HepG2 (cell line): ENCODE measurements around the gene TCAP. TPM values are rescaled to one million over a fixed set of nuclear protein-coding genes. Genes with fewer than 3 reads are reported as not detected.

Experiments
- ATF1 ChIP-seq: IDR thresholded peaks from 2 replicates; pipeline ENCODE4 v1.6.1; 2016; ENCODE audit warnings: mild to moderate bottlenecking, control low read depth
- ESRRA ChIP-seq: sonication (generic); formaldehyde crosslinking; IDR thresholded peaks from 2 replicates; pipeline ENCODE4 v1.5.1; 2020; ENCODE audit warnings: mild to moderate bottlenecking, low read depth, missing genetic modification reagents
- FOXK2 ChIP-seq: fragments of 450-650 bp; IDR thresholded peaks from 2 replicates; pipeline ENCODE4 v1.6.1; 2016
- GATA4 ChIP-seq: sonication (generic); IDR thresholded peaks from 2 replicates; pipeline ENCODE4 v1.6.1; 2016; ENCODE audit warnings: antibody characterized with exemption, low read depth, borderline replicate concordance
- GLI4 ChIP-seq: sonication (generic); formaldehyde crosslinking; IDR thresholded peaks from 2 replicates; pipeline ENCODE4 v1.5.1; 2020; ENCODE audit warnings: missing genetic modification reagents, mild to moderate bottlenecking, moderate library complexity, borderline replicate concordance
- HIVEP1 ChIP-seq: sonication (generic); formaldehyde crosslinking; IDR thresholded peaks from 2 replicates; pipeline ENCODE4 v1.4.0; 2020; ENCODE audit warnings: mild to moderate bottlenecking, missing genetic modification reagents
- HNRNPLL ChIP-seq: fragments of 200-400 bp; formaldehyde crosslinking; IDR thresholded peaks from 2 replicates; pipeline ENCODE4 v1.6.1; 2017; ENCODE audit warnings: mild to moderate bottlenecking, low read depth, low read length; ENCODE audit not compliant: poor library complexity, severe bottlenecking
- HOXA3 ChIP-seq: sonication (generic); formaldehyde crosslinking; IDR thresholded peaks from 2 replicates; pipeline ENCODE4 v1.5.0; 2020; ENCODE audit warnings: missing genetic modification reagents
- JUN ChIP-seq: sonication (generic); formaldehyde crosslinking; IDR thresholded peaks from 2 replicates; pipeline ENCODE4 v1.4.0; 2020; ENCODE audit warnings: mild to moderate bottlenecking, missing genetic modification reagents
- KDM3A ChIP-seq: IDR thresholded peaks from 2 replicates; pipeline ENCODE4 v1.6.1; 2018; ENCODE audit warnings: low read depth, missing compliant biosample characterization
- LCORL ChIP-seq, 2 experiments: fragments of 450-650 bp in 1 of 2; sonication (generic) in 1 of 2; formaldehyde crosslinking in 1 of 2; IDR thresholded peaks; 2 replicates each; pipeline versions ENCODE4 v1.5.0 to v1.6.1; 2017 to 2020; ENCODE audit warnings: antibody characterized with exemption in 1 of 2, missing genetic modification reagents in 1 of 2
- NFKBIZ ChIP-seq: IDR thresholded peaks from 2 replicates; pipeline ENCODE4 v1.6.1; 2018; ENCODE audit warnings: missing genetic modification reagents, missing compliant biosample characterization
- RBM22 ChIP-seq: fragments of 200-400 bp; formaldehyde crosslinking; optimal IDR thresholded peaks from 2 replicates; pipeline ENCODE3; 2017; ENCODE audit warnings: mild to moderate bottlenecking, low read length, moderate library complexity
- RFXAP ChIP-seq: sonication (generic); formaldehyde crosslinking; IDR thresholded peaks from 2 replicates; pipeline ENCODE4 v1.4.0; 2020; ENCODE audit warnings: missing genetic modification reagents, borderline replicate concordance
- ZBTB7A ChIP-seq: sonication (generic); formaldehyde crosslinking; IDR thresholded peaks from 2 replicates; pipeline ENCODE4 v1.8.0; 2022; ENCODE audit warnings: mild to moderate bottlenecking, missing genetic modification reagents
- ZIK1 ChIP-seq: sonication (generic); formaldehyde crosslinking; IDR thresholded peaks from 2 replicates; pipeline ENCODE4 v1.5.0; 2020; ENCODE audit warnings: mild to moderate bottlenecking, low read depth, missing genetic modification reagents, borderline replicate concordance
- ZNF160 ChIP-seq: sonication (generic); formaldehyde crosslinking; IDR thresholded peaks from 2 replicates; pipeline ENCODE4 v1.8.0; 2022; ENCODE audit warnings: mild to moderate bottlenecking, inconsistent platforms, missing genetic modification reagents
- ZNF274 ChIP-seq: sonication (generic); formaldehyde crosslinking; IDR thresholded peaks from 2 replicates; pipeline ENCODE4 v1.5.1; 2020; ENCODE audit warnings: mild to moderate bottlenecking, missing genetic modification reagents
- ZNF335 ChIP-seq: sonication (generic); formaldehyde crosslinking; IDR thresholded peaks from 2 replicates; pipeline ENCODE4 v1.4.0; 2020; ENCODE audit warnings: missing genetic modification reagents
- ZNF33B ChIP-seq: sonication (generic); formaldehyde crosslinking; IDR thresholded peaks from 2 replicates; pipeline ENCODE4 v1.5.1; 2020; ENCODE audit warnings: mild to moderate bottlenecking, missing genetic modification reagents
- ZNF34 ChIP-seq: sonication (generic); formaldehyde crosslinking; IDR thresholded peaks from 2 replicates; pipeline ENCODE4 v1.4.0; 2020; ENCODE audit warnings: mild to moderate bottlenecking, missing genetic modification reagents, borderline replicate concordance
- ZSCAN22 ChIP-seq: sonication (generic); formaldehyde crosslinking; IDR thresholded peaks from 2 replicates; pipeline ENCODE4 v1.4.0; 2020; ENCODE audit warnings: mild to moderate bottlenecking, missing genetic modification reagents
- polyA plus RNA-seq, 8 experiments: library from polyadenylated mRNA; depleted of rRNA in 3 of 8; stranded (reverse) in 7 of 8; unstranded in 1 of 8; fragments of >200 nt; fragmentation: Illumina TruSeq in 4 of 8; extraction: Trizol in 4 of 8; gene quantifications; 2 replicates each; pipeline versions ENCODE4 v1.2.1 to v1.2.3, GENCODE V29; 2011 to 2016; ENCODE audit warnings: low read depth in 4 of 8, missing spikeins in 1 of 8, mixed read lengths in 1 of 8; ENCODE audit not compliant: insufficient read depth in 1 of 8
- total RNA-seq, 5 experiments: library from RNA; depleted of rRNA; stranded (reverse); fragments of >200 nt; fragmentation: Illumina TruSeq; extraction: Trizol; gene quantifications; 2 replicates each; pipeline ENCODE4 v1.2.3, GENCODE V29; 2016; ENCODE audit warnings: low read depth in 1 of 5
- TF ChIP-seq, protein P1 (sequence below): sonication (generic); formaldehyde crosslinking; IDR thresholded peaks from 2 replicates; pipeline ENCODE4 v1.4.0; 2020; ENCODE audit warnings: missing genetic modification reagents, borderline replicate concordance
- TF ChIP-seq, protein P2 (sequence below): IDR thresholded peaks from 2 replicates; pipeline ENCODE4 v1.6.1; 2012; ENCODE audit warnings: low read depth, low read length, improper control_type of control experiment

The TCAP gene
- total and polyA plus RNA-seq, 2 of the 13 experiments (the other 11 are each of a cell fraction or from before 2014, with no cell fraction given) = 0.24 to 0.65 TPM

DNA sequence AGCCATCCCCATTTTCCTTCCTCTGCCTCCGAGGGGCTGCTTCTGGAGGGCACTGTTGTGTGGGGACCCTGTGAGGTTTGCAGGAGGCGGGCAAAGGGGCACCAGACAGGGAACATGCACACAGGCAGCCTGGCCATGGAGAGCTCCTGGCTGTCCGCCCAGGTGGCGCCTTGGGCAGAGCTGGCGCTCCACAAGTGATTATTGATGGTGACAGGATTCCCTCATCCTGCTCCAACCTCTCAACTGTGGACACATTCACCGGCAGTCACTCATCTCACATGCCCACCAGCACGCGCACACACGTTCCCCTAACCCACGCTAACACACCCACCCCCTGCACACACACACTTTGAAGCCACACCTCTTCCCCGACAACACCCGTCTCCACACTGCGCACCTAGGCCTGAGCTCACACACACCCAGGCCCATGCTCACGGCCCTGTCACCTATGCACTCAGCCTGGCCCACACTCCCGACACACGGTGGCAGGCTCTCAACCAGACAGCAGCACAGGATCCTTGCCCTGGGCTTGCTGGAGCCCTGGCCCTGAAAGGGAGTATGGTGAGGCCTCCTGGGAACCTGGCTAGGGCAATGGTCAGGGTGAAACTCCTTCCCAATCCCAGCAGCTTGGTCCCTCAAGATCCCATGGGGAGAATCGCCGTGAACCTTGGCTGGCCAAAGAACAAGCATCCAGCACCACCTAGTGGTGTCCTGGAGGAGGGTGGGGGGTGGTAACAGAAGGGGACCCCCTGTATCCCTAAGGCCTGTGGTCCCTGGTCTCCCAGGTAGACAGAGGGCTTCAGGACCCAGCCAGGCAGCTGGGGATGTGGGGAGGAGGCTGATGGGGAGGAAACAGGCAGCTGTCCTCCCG lies 6.7 kb downstream of the TCAP start (continued):
- TF ChIP-seq, protein P1, sequence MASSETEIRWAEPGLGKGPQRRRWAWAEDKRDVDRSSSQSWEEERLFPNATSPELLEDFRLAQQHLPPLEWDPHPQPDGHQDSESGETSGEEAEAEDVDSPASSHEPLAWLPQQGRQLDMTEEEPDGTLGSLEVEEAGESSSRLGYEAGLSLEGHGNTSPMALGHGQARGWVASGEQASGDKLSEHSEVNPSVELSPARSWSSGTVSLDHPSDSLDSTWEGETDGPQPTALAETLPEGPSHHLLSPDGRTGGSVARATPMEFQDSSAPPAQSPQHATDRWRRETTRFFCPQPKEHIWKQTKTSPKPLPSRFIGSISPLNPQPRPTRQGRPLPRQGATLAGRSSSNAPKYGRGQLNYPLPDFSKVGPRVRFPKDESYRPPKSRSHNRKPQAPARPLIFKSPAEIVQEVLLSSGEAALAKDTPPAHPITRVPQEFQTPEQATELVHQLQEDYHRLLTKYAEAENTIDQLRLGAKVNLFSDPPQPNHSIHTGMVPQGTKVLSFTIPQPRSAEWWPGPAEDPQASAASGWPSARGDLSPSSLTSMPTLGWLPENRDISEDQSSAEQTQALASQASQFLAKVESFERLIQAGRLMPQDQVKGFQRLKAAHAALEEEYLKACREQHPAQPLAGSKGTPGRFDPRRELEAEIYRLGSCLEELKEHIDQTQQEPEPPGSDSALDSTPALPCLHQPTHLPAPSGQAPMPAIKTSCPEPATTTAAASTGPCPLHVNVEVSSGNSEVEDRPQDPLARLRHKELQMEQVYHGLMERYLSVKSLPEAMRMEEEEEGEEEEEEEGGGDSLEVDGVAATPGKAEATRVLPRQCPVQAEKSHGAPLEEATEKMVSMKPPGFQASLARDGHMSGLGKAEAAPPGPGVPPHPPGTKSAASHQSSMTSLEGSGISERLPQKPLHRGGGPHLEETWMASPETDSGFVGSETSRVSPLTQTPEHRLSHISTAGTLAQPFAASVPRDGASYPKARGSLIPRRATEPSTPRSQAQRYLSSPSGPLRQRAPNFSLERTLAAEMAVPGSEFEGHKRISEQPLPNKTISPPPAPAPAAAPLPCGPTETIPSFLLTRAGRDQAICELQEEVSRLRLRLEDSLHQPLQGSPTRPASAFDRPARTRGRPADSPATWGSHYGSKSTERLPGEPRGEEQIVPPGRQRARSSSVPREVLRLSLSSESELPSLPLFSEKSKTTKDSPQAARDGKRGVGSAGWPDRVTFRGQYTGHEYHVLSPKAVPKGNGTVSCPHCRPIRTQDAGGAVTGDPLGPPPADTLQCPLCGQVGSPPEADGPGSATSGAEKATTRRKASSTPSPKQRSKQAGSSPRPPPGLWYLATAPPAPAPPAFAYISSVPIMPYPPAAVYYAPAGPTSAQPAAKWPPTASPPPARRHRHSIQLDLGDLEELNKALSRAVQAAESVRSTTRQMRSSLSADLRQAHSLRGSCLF (CRISPR knock-in tag) = no peak
- TF ChIP-seq RFXAP (CRISPR knock-in tag) = peak; percentile 72; the same call in 1 of the 2 replicates
- TF ChIP-seq ZBTB7A (CRISPR knock-in tag) = peak; percentile 97; the same call in 1 of the 2 replicates
- peak; percentile 86; the same call in 1 of the 2 replicates for TF ChIP-seq ZNF33B
- TF ChIP-seq ZNF274 = peak; percentile 85; the same call in 1 of the 2 replicates
- 0 out of 2 replicates have a peak, but pooled peaks have one; percentile 69 for TF ChIP-seq ZNF160 (CRISPR knock-in tag)
- peak; percentile 30 for TF ChIP-seq HNRNPLL
- TF ChIP-seq, protein P2, sequence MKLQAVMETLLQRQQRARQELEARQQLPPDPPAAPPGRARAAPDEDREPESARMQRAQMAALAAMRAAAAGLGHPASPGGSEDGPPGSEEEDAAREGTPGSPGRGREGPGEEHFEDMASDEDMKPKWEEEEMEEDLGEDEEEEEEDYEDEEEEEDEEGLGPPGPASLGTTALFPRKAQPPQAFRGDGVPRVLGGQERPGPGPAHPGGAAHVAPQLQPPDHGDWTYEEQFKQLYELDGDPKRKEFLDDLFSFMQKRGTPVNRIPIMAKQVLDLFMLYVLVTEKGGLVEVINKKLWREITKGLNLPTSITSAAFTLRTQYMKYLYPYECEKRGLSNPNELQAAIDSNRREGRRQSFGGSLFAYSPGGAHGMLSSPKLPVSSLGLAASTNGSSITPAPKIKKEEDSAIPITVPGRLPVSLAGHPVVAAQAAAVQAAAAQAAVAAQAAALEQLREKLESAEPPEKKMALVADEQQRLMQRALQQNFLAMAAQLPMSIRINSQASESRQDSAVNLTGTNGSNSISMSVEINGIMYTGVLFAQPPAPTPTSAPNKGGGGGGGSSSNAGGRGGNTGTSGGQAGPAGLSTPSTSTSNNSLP = no peak
- no peak for TF ChIP-seq RBM22
- TF ChIP-seq LCORL (IDR thresholded peaks at IDR 0.05) = no peak
- peak; percentile 86 for TF ChIP-seq LCORL (CRISPR knock-in tag; IDR thresholded peaks at IDR 0.05)
- TF ChIP-seq HOXA3 = peak; percentile 78; the same call in 1 of the 2 replicates
- 0 out of 2 replicates have a peak, but pooled peaks have one; percentile 49 for TF ChIP-seq ZNF34
- peak; percentile 69 for TF ChIP-seq KDM3A
- peak; percentile 95; the same call in 1 of the 2 replicates for TF ChIP-seq GLI4 (CRISPR knock-in tag)
- TF ChIP-seq ZSCAN22 (CRISPR knock-in tag) = no peak; the same call in 1 of the 2 replicates
- no peak for TF ChIP-seq ESRRA (CRISPR knock-in tag)
- TF ChIP-seq ZNF335 (CRISPR knock-in tag) = 0 out of 2 replicates have a peak, but pooled peaks have one; percentile 45
- no peak for TF ChIP-seq NFKBIZ (CRISPR knock-in tag)
- TF ChIP-seq FOXK2 = no peak
- TF ChIP-seq ZIK1 = no peak; the same call in 1 of the 2 replicates
- TF ChIP-seq JUN (CRISPR knock-in tag) = no peak; the same call in 1 of the 2 replicates
- TF ChIP-seq HIVEP1 (CRISPR knock-in tag) = peak; percentile 61
- TF ChIP-seq ATF1 (CRISPR knock-in tag) = no peak
- no peak for TF ChIP-seq GATA4
